HG03039 (cell line): ENCODE measurements around the gene CORO2A.
"Not testable (repeated sequence)": the region's sequence is repeated elsewhere in the genome, so short reads cannot be mapped to it uniquely, and the experiment has no call there.

ENCODE experiments used
- ATAC-seq: cut with Tn5 transposase; IDR thresholded peaks from one replicate; pipeline ENCODE4 v1.9.1; 2021; ENCODE audit warnings: mild to moderate bottlenecking, moderate library complexity; ENCODE audit not compliant: unreplicated experiment

Gene CORO2A

DNA sequence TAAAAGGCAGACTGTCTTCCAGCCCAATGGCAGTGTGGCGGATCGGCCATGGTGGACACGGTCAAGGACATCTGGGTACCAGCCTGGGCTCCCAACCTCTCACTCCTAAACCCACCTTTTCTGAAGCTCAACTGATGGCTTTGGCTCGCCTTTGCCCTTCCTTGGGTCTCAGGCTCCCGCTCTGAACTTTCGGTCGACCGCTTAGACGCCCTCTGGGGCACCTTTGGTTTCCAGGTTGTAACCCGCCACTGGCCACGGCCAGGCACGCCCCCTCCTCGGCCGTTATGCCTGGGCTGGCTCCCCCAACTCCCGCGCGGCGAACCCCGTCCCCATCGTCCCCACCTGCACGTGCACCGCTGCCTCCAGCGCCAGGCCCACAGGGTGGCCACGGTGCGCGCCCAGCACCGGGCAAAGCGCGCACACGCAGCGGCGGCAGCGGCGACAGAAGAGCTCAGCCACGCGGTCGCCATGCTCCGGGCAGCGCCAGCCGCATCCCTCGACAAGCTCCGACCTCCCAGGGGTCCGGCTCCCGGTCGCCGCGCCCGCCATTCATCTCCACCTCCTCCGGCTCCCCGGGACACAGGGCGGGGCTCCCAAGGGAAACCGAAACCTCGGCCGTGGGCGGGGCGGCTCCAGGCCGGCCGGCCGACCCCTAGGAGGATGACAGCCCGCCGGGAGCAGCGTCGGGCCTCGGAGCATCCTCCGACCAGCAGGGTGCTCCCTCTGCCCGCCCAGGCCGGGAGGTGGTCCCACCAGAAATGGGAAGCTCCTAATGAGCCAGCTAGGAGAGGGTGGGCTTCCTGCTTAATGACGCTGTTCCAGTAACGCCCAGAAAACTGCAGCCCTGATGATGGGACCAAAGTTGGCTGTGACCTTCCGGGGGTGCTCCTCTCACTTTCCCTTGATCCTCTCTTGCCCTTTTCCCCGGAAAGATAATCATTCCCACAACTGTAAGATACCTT lies 73.5 kb downstream of the CORO2A start, which contains the start of gene TRIM14:
TRIM14 (minus strand) TSS at position 583 of the 962 bp plus-strand sequence; CDS start at position 549, 34 bp downstream.
- ATAC-seq = peak; percentile 53

DNA sequence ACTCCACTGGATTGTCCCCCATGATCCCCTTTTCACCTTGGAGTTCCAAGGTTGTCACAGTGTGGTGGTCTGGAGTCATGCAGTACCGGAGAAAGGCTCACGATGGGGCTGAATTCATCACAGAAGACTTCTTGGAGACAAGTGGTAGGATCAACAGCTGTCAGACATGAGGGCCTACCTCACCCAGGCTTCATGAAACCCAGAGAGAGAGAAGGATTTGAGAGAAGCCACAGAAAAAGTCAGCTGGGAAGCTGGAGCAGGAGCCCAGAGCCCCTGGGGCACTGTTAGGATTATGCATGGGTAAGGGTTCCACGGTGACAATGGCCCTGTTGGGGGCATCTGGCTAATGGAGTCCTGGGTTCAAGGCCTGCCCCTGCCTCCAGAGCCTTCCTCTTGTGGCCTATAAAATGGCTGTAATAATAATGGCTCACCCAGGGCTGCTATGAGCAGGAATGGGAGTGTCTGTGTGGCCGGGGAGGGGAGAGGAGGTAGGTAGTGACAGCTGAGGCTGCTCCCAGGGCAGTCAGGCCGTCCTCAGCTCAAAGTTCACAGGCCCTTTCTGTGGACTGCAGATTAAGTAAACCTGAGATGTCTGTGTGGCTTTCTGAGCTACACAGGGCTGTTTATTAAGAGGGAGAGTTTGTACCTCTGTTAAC lies 74.3 kb downstream of the CORO2A start:
- peak; percentile 41 for ATAC-seq

DNA sequence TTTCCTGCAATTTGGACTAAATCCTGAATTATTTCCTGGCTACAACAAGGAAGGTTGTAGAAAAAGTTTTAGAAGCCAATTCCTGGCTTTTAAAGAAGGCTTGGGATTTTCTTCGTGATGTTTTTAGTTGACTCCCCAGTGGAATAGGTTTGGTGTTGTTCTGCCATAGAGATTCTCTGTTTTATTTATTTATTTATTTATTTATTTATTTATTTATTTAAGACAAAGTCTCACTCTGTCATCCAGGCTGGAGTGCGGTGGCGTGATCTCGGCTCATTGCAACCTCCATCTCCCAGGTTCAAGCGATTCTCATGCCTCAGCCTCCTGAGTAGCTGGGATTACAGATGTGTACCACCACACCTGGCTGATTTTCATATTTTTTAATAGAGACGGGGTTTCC lies 75.3 kb downstream of the CORO2A start:
- not testable (repeated sequence) for ATAC-seq

- ATAC-seq = no peak
Measured at GRCh38 chr9:98109052-98109451, 83.4 kb downstream of the CORO2A start.

DNA sequence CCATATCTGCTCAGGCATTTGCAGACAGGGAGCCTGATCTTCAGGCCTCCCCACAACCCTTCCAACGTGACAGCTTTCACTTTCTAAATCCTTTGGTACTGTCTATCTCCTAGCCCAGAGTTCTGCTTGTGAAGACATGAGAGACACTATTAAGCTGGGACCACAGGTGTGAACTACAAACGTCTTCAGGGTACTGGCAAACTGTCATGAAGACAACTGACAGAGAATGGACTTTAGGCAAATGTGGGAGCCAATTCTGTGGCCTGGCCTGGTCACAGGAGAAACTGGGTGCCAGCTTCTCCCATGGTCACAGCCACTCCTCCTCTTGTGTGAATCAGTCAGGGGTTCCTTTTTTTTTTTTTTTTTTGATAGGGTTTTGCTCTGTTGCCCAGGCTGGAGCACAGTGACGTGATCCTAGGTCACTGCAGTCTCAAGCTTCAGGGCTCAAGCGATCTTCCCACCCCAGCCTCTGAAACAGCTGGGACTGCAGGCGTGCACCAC lies 83.9 kb downstream of the CORO2A start:
- peak; percentile 45 for ATAC-seq

GRCh38 chr9:98107926-98108325 lies 84.5 kb downstream of the CORO2A start:
- ATAC-seq = no peak

- ATAC-seq = no peak
Measured at GRCh38 chr9:98105006-98105405, 87.4 kb downstream of the CORO2A start.

DNA sequence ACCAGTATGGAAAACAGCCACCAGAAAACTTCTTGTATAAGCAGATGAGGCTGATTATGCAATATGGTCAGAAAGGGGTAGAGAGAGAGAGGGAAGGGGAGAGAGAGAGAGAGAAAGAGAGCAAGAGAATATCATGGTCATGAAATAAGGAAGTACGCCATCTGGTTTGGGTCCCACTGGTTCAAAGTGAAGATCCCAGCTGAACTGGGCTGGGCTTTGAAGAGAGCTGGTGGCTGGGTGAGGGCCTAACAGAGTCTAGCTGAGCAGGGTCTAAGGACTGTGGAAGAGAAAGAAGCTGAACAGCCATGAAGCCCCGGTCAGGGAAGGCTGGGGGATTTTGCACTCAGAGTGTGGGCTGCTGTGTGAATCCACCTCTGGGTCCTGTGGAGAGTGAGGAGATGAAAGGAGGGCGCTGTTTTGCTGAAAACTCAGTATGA lies 88.0 kb downstream of the CORO2A start:
- ATAC-seq = no peak

GRCh38 chr9:98101868-98102273 lies 90.6 kb downstream of the CORO2A start:
- peak; percentile 90 for ATAC-seq

DNA sequence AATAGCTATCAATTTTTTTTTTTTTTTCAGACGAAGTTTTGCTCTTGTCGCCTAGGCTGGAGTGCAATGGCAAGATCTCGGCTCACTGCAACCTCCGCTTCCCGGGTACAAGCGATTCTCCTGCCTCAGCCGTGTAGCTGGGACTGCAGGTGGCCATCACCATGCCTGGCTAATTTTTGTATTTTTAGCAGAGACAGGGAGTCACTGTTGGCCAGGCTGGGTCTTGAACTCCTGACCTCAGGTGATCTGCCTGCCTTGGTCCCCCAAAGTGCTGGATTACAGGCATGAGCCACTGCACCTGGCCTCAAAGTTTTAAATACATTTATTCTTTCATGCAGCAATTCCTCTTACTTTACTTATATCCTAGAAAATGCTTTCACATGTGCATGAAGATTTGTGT lies 91.0 kb downstream of the CORO2A start:
- no peak for ATAC-seq

- ATAC-seq = no peak
Measured at GRCh38 chr9:98100456-98100855, 92.0 kb downstream of the CORO2A start.

DNA sequence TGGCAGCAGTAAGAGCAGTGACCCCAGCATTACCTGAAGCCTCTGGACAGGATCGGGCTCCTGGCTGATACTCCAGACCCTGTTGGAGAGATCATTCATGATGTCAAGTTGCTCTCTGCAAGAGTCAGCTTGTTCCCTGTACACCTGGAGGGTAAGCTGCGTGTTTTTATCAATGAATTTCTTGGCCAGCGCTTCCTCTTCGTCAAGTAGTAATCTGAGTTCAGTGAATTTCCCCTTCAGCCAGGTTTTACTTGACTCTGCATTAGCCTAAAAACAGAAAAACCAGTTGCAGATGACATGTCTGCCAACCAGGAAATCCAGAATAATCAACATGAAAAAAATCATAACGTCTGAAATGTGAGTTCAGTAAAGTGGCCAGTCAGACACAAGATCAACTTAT lies 92.5 kb downstream of the CORO2A start:
- no peak for ATAC-seq

DNA sequence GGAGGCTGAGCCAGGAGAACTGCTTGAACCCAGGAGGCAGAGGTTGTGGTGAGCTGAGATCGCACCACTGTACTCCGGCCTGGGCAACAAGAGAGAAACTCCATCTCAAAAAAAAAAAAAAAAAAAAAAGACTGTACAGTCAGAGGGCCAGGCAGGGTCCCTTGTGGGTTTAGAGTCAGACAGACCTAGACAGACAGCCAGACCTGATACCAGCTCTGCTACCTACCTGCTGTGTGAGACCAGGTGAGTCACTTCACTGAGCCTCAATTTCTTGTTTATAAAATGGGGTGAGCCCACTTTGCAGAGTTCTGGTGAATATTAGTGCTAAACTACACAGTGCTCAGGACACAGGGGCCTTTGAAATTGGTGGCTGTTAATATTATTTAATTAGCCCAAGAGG lies 93.1 kb downstream of the CORO2A start:
- no peak for ATAC-seq

DNA sequence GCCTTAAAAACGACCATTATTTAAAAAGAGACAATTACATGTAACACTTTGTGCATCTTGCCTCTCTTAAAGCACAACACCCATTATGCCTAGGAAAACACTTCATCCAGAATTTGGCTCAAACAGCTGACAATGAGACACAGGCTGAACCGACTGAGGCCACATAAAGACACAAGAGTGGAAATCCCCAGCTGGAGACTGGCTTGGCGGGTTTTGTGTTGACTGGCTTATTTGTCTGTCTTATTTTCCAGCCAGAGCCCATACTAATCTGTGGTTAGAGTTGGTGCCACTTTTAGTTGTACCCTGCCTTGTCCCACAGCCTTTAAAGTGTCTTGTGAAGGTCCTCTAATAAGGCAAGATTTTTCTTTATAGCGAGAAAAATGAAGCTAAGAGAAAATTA lies 94.6 kb downstream of the CORO2A start:
- ATAC-seq = no peak

- no peak for ATAC-seq
Measured at GRCh38 chr9:98096091-98096490, 96.3 kb downstream of the CORO2A start.

- ATAC-seq = no peak
Measured at GRCh38 chr9:98095401-98095800, 97.0 kb downstream of the CORO2A start.

DNA sequence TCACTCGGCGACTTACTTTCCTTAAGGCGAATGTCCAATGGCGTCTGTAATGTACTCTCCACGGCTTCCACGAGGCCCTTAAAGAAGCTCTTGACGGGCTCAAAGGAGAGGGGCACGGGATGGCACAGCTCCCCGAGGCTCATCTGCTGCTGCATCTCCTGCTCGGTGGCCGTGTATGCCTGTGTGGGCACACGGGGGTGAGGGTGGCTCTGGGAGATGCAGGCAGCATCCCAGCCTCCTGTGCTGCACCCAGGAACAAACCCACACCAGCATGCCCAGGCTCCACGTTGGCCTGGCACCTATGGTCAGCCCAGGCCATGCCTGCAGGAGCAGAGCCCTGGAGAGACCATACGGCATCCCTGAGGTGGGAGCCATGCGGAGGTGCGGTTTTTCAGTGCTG lies 97.6 kb downstream of the CORO2A start:
- no peak for ATAC-seq

DNA sequence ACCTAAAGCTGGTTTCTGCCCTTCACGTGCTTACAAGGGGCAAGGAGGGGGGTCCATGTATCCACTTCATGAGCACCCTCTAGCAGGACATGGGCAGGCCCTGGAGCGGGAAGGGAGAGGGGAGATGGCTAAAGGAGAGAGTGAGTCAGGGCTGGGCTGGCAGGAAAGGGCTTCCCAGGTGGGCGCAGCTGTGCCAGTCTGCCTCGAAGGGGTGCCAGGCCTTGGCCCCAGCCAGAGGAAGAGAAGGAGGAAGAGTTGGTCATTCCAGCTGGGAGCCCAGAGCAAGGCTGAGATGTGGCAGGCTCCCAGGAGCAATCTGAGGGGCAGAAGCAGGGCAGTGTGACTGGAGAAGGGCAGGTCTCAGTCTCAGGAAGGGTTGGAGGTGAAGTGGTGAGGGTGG lies 98.1 kb downstream of the CORO2A start:
- ATAC-seq = no peak

DNA sequence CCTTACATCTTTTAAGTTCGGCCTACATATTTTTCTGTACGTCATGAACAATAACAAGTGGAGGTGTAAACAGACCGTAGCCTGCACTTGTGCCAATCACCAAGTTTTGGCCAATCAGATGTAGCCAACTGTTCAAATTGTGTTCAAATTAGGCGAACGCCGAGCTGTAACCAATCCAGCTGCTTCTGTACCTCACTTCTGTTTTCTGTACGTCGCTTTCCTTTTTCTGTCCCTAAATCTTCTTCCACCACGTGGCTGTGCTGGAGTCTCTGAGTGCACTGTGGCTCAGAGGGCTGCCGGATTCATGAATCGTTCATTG lies 99.9 kb downstream of the CORO2A start:
- ATAC-seq = no peak

- ATAC-seq = no peak
Measured at GRCh38 chr9:98091735-98092612, 100.5 kb downstream of the CORO2A start.

DNA sequence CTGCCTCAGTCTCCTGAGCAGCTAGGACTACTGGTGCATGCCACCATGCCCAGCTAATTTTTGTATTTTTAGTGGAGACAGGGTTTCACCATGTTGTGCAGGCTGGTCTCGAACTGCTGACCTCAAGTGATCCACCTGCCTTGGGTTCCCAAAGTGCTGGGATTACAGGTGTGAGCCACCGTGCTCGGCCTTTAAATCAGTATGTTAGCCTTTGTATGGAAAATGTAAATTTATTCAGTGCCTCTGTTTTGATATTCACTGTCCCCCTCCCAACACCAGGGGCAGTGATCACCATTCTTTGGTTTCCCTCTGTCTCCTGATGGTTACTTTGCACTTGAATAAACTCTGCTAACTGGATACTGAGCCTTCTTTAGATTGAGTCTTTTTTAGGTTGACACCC lies 101.8 kb downstream of the CORO2A start:
- not testable (repeated sequence) for ATAC-seq
